HUDEP-2 (cell line): ENCODE data around the gene SPN.
"Not testable (repeated sequence)": the region's sequence is repeated elsewhere in the genome, so short reads cannot be mapped to it uniquely, and the experiment has no call there.

ENCODE experiments used
- DNase-seq, 76 experiments: peaks; one replicate each; lab custom pipeline; 2025; ENCODE audit not compliant: unreplicated experiment in 76 of 76; lab: John Stamatoyannopoulos, UW

SPN gene

DNA sequence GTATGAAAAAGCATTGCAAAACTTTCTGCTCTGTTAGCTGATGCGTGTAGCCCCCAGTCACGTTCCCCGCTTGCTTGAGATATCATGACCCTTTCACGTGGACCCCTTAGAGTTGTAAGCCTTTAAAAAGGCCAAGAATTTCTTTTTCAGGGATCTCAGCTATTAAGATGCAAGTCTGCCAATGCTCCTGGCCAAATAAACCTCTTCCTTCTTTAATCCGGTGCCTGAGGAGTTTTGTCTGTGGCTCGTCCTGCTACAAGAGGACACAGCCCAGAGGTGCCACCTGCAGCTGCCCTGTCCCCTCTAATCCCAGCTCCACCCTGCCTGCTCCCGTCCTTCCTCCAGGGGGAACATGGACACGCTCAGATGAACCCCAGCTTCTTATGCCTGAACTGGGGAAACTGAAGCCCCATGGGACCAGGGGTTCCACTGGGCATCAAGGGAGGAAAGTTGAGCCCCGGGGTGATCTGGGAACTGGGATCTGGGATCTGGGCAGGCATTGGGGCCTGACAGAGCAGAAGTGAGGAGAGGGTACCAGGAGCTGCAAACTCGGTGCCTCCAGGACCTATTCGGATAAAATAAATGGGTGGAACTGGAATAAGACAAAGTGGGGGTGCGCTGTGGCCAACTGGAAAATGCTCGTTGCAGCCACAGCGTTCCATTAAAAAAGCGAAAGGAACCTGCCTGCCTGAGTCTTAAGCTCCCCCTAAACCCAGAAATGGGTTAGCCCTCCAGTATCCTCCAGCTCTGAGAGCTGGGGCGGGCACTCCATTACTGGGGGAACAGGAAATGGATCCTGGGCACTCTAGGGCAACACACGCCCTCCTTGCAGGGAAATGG lies 35.7 kb downstream of the SPN start:
- DNase-seq: no peak

- peak in 5 of 76 experiments; percentile 10 to 41 (median 19) for DNase-seq
These were observed 36.5 kb downstream of the SPN start for GRCh38 chr16:29699324-29700219.

GRCh38 chr16:29700253-29700987 lies 37.4 kb downstream of the SPN start:
- DNase-seq: peak in 62 of 76 experiments; percentile 10 to 77 (median 48)

DNA sequence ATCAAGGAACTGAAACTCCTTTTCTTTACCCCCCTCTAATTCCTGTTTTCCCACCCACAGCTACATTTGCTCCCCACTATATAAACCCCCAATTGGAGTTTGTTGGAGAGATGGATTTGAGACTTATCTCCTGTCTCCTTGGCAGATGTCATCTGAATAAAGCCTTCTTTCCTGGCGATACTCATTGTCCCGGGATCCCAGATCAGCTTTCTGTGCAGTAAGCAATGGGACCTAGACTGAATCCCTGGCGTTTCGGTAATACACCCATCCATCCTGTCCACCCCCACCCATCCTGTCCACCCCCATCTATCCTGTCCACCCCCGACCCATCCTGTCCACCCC lies 38.1 kb downstream of the SPN start:
- no peak for DNase-seq

DNA sequence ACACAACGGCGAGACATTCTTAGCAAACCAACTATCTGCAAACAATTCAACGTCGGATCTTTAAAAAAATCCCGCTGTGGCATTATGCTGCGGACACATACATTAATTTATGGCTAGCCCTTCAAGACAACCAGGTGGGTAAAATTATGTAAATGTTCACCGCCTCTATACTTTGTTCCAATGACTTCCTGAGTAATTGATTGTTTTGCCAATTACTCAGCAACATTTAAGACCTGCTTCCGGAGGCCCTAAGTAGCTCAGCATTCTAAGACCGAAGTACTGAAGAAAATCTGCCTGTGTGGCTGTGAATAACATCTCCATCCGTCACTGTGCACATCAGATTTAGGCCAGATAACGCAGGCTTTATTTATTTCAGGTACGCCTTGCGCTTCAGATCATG lies 39.2 kb downstream of the SPN start:
- no peak for DNase-seq

DNA sequence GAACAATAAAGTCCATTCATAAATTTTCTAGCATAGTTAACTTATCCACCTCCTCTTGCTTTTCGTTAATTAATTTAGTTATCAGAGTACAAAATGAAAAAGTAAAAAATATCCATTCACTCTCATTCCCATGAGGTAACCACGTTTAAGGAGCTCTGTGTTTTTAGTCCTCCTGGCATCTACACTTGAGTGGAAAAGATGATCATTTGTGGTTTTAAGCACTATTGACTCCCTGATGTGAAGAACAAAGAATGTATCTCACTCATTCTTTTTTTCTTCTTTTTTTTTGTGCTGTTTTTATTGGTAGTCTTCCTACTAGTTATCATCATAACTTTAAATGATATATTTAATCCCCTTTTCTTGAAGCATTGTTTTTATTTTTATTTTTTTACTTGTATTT lies 42.0 kb downstream of the SPN start:
- DNase-seq: no peak

DNA sequence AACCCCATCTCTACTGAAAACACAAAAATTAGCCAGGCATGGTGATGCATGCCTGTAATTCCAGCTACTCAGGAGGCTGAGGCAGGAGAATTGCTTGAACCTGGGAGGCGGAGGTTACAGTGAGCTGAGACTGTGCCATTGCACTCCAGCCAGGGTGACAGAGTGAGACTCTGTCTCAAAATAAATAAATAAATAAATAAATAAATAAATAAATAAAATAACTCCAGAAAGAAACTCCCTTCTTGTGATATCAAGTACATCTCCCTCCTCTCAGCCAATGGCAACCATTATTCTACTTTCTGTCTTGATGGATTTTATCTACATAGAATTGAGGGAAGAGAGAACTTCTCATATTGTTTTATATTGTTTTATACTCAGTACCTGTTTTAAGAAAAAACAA lies 44.1 kb downstream of the SPN start:
- not testable (repeated sequence) for DNase-seq

DNA sequence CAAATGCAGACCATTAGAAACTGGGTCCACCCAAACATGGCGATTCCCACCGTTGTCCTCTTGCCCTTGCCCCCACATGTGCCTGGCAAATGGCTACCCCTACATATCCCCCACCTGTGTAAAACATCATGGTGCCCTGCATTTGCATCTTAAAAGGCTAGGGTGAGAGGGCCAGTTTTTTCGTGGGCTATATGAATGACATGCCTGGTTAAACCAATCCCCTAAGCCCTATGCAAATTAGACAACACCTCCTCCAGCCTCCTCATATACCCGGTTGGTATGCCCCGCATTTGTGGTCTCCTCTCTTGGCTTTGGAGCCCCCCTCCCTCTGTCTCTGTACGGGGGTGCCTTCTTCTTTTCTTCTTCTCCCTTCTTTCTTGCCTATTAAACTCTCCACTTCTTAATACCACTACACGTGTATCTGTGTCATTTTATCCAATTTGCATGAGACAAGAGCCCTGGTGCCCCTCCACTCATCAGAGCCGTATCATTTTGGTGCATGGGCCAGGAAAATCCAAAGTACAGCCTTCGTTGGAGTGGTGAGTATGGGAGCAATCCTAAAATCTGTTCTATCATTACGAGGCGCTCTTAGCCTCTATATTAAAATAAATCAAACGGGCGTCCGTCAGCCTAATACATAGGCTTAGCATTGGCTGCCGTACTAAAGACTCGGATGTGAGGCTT lies 46.0 kb downstream of the SPN start:
- no peak for DNase-seq

GRCh38 chr16:29709657-29710056 lies 46.6 kb downstream of the SPN start:
- not testable (repeated sequence) for DNase-seq

- DNase-seq: peak in 21 of 76 experiments; percentile 5 to 46 (median 29)
These were observed 47.5 kb downstream of the SPN start for GRCh38 chr16:29710227-29711219.

- DNase-seq: peak in 3 of 76 experiments; percentile 6 to 17 (median 8)
These were observed 49.8 kb downstream of the SPN start for GRCh38 chr16:29712809-29713208.

DNA sequence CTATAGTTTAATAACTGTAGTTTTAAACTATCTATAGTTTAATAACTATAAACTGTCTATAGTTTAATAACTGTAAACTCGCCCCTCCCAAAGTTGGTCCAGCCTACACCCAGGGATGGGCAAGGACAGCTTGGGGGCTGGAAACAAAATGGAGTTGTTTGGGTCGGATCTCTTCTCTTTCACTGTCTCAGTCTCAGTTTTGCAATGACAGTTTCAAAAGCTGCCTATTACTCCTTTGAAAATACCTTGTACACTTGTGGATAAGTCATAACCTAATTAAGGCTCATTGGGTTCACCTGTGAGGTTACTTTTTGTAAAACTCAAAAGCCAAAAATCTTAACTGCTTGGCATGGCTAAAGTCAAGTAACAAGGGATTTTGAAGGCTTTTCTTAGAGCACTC lies 51.3 kb downstream of the SPN start:
- DNase-seq: no peak

GRCh38 chr16:29714972-29715371 lies 51.9 kb downstream of the SPN start:
- DNase-seq: no peak

DNA sequence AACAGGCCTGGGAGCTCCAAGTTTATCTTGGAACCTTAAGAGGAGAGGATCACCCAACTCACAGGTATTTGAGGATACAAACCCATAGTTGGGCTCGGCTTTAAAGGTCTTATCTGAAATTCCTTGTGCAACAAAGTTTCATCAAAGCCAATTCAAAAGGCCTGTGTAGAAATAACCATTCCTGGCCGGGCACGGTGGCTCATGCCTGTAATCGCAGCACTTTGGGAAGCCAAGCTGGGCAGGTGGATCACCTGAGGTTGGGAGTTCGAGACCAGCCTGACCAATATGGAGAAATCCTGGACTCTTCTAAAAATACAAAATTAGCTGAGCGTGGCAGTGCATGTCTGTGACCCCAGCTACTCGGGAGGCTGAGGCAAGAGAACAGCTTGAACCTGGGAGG lies 54.1 kb downstream of the SPN start:
- DNase-seq: no peak

DNA sequence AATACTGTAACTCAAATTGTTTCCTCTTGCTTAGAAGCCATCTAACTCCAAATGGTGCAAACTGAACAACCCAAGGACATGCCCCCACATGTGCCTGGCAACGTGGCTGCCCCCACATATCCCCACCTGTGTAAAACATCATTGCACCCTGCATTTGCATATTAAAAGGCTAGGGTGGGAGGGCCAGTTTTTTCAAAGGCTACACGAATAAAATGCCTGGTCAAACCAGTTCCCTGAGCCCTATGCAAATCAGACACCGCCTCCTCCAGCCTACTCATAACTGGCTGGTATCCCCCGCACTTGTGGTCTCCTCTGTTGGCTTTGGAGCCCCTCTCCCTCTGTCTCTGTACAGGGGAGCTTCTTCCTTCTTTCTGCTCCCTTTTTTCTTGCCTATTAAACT lies 56.0 kb downstream of the SPN start:
- no peak for DNase-seq
